BLaER1 (cell line): Measurements from ENCODE around the gene ANKRD63.

ENCODE experiments used
- H3K27ac ChIP-seq: shearing (Covaris generic); formaldehyde crosslinking; 2 replicates; pipeline ENCODE4 v1.8.1; 2022
- H3K27me3 ChIP-seq: shearing (Covaris generic); formaldehyde crosslinking; 2 replicates; pipeline ENCODE4 v1.8.1; 2022
- H3K36me3 ChIP-seq: shearing (Covaris generic); formaldehyde crosslinking; 2 replicates; pipeline ENCODE4 v1.8.1; 2022
- H3K4me1 ChIP-seq: shearing (Covaris generic); formaldehyde crosslinking; 2 replicates; pipeline ENCODE4 v1.8.1; 2022
- H3K4me2 ChIP-seq: shearing (Covaris generic); formaldehyde crosslinking; 2 replicates; pipeline ENCODE4 v1.8.1; 2022
- H3K4me3 ChIP-seq: shearing (Covaris generic); formaldehyde crosslinking; 2 replicates; pipeline ENCODE4 v1.8.1; 2022
- H3K9ac ChIP-seq: shearing (Covaris generic); formaldehyde crosslinking; 2 replicates; pipeline ENCODE4 v1.8.1; 2022
- H3K9me3 ChIP-seq: shearing (Covaris generic); formaldehyde crosslinking; 2 replicates; pipeline ENCODE4 v1.8.1; 2022
- H4K20me1 ChIP-seq: shearing (Covaris generic); formaldehyde crosslinking; 2 replicates; pipeline ENCODE4 v1.8.1; 2022
- Cebpa-rat ChIP-seq: shearing (Covaris generic); IDR thresholded peaks from 2 replicates; pipeline ENCODE4 v1.8.1; 2022

ANKRD63 gene

GRCh38 chr15:40313531-40314398 is 30.9 kb upstream of the ANKRD63 start:
- Histone ChIP-seq H3K4me1 (peaks cover 23% of the 10 kb centered on the region), H3K9me3 (no peaks in the 10 kb centered on the region), H3K4me2 (no peak overlapping the region), H4K20me1 (no peaks in the 10 kb centered on the region), H3K4me3 (no peak overlapping the region), H3K27ac (no peak overlapping the region), H3K9ac (no peak overlapping the region), H3K27me3 (no peaks in the 10 kb centered on the region), H3K36me3 (no peaks in the 10 kb centered on the region)
- no peak for TF ChIP-seq Cebpa-rat

- H3K4me1 ChIP-seq, result peaks cover 31% of the 10 kb centered on the region
Observed at GRCh38 chr15:40312370-40313158, 29.7 kb upstream of the ANKRD63 start.

GRCh38 chr15:40310993-40311392 is 28.1 kb upstream of the ANKRD63 start:
- Histone ChIP-seq H3K27me3 (no peaks in the 10 kb centered on the region), H3K27ac (no peak overlapping the region), H3K9ac (no peak overlapping the region), H4K20me1 (no peaks in the 10 kb centered on the region), H3K4me1 (peaks cover 40% of the 10 kb centered on the region), H3K4me2 (no peak overlapping the region), H3K4me3 (no peak overlapping the region), H3K9me3 (no peaks in the 10 kb centered on the region), H3K36me3 (no peaks in the 10 kb centered on the region)
- TF ChIP-seq Cebpa-rat, result no peak

More at GRCh38 chr15:40312370-40313158, 29.7 kb upstream of the ANKRD63 start:
- H3K36me3 ChIP-seq, result no peaks in the 10 kb centered on the region
- TF ChIP-seq Cebpa-rat, result no peak
- H3K4me3 ChIP-seq, result no peak overlapping the region
- H3K4me2 ChIP-seq, result no peak overlapping the region
- H3K27ac ChIP-seq, result no peak overlapping the region
- H3K9me3 ChIP-seq, result no peaks in the 10 kb centered on the region
- no peaks in the 10 kb centered on the region for H3K27me3 ChIP-seq
- no peak overlapping the region for H3K9ac ChIP-seq
- H4K20me1 ChIP-seq, result no peaks in the 10 kb centered on the region

- H3K27ac ChIP-seq, result no peak overlapping the region
- H4K20me1 ChIP-seq, result no peaks in the 10 kb centered on the region
- no peak overlapping the region for H3K4me2 ChIP-seq
- H3K36me3 ChIP-seq, result no peaks in the 10 kb centered on the region
- no peaks in the 10 kb centered on the region for H3K9me3 ChIP-seq
- H3K27me3 ChIP-seq, result no peaks in the 10 kb centered on the region
- H3K4me1 ChIP-seq, result peaks cover 43% of the 10 kb centered on the region
- H3K4me3 ChIP-seq, result no peak overlapping the region
- TF ChIP-seq Cebpa-rat, result no peak
- H3K9ac ChIP-seq, result no peak overlapping the region
Observed at GRCh38 chr15:40310001-40310959, 27.4 kb upstream of the ANKRD63 start.

- Histone ChIP-seq H3K27ac (peak overlapping the region; percentile 93), H3K9ac (peak overlapping the region; percentile 67; the same call in 1 of the 2 replicates), H3K4me1 (peaks cover 43% of the 10 kb centered on the region), H3K36me3 (no peaks in the 10 kb centered on the region), H3K27me3 (no peaks in the 10 kb centered on the region), H3K9me3 (no peaks in the 10 kb centered on the region), H3K4me2 (peak overlapping the region; percentile 92), H4K20me1 (no peaks in the 10 kb centered on the region), H3K4me3 (peak overlapping the region; percentile 68; the same call in 1 of the 2 replicates)
- TF ChIP-seq Cebpa-rat, result no peak
Observed at GRCh38 chr15:40309344-40309862, 26.5 kb upstream of the ANKRD63 start.

- Histone ChIP-seq H3K4me3 (peak within 1 kb of the TSS; percentile 68), H3K27ac (peak within 1 kb of the TSS; percentile 93), H3K36me3 (peaks cover 17% of the 10 kb centered on the region), H4K20me1 (no peaks in the 10 kb centered on the region), H3K9ac (peak within 1 kb of the TSS; percentile 80), H3K9me3 (no peaks in the 10 kb centered on the region), H3K4me2 (peak within 1 kb of the TSS; percentile 92), H3K27me3 (no peaks in the 10 kb centered on the region), H3K4me1 (peaks cover 43% of the 10 kb centered on the region)
- TF ChIP-seq Cebpa-rat, result no peak
Observed at GRCh38 chr15:40307421-40308211, 24.8 kb upstream of the ANKRD63 start, which contains the start of gene PLCB2. Gene PLCB2, minus strand, starts transcription at chr15:40307935. Its CDS starts 263 bp downstream, at chr15:40307672.

- Histone ChIP-seq H3K4me2 (peak overlapping the region; percentile 92), H4K20me1 (no peaks in the 10 kb centered on the region), H3K36me3 (peaks cover 24% of the 10 kb centered on the region), H3K9me3 (no peaks in the 10 kb centered on the region), H3K4me3 (peak overlapping the region; percentile 68), H3K9ac (peak overlapping the region; percentile 80), H3K27me3 (no peaks in the 10 kb centered on the region), H3K27ac (peak overlapping the region; percentile 93), H3K4me1 (peaks cover 47% of the 10 kb centered on the region)
- TF ChIP-seq Cebpa-rat, result no peak
Observed at GRCh38 chr15:40306908-40307307, 24.0 kb upstream of the ANKRD63 start.

- Histone ChIP-seq H3K9ac (peak overlapping the region; percentile 80), H3K27me3 (no peaks in the 10 kb centered on the region), H3K4me3 (peak overlapping the region; percentile 68), H4K20me1 (no peaks in the 10 kb centered on the region), H3K4me2 (peak overlapping the region; percentile 92), H3K27ac (peak overlapping the region; percentile 93), H3K9me3 (0 out of 2 replicates have a peak, but pooled peaks cover under 1% of the 10 kb centered on the region), H3K4me1 (peaks cover 52% of the 10 kb centered on the region), H3K36me3 (peaks cover 30% of the 10 kb centered on the region)
- no peak for TF ChIP-seq Cebpa-rat
Observed at GRCh38 chr15:40306371-40306770, 23.5 kb upstream of the ANKRD63 start.
